Measurements from ENCODE around the gene HDAC5.

Gene HDAC5

GRCh38 chr17:44033861-44034408 lies 89.5 kb downstream of the HDAC5 start:
- no peak for TF ChIP-seq CTCF (IDR thresholded peaks at IDR 0.05; ENCODE audit: low read depth, low read length)
- DNase-seq (ENCODE audit: low read depth in 2 of 2) = no peak

GRCh38 chr17:44030482-44030881 lies 93.0 kb downstream of the HDAC5 start:
- no peak overlapping the region for H3K4me3 ChIP-seq (replicated peaks in 1 of 2; ENCODE audit: low read depth in 2 of 2, low read length in 2 of 2)
- TF ChIP-seq CTCF (IDR thresholded peaks at IDR 0.05; ENCODE audit: low read depth, low read length) = no peak
- no peak for DNase-seq (ENCODE audit: low read depth in 2 of 2)

More at GRCh38 chr17:44033861-44034408, 89.5 kb downstream of the HDAC5 start:
- H3K4me3 ChIP-seq (replicated peaks in 1 of 2; ENCODE audit: low read depth in 2 of 2, low read length in 2 of 2) = no peak overlapping the region

GRCh38 chr17:44029736-44030135 lies 93.7 kb downstream of the HDAC5 start:
- H3K4me3 ChIP-seq (replicated peaks in 1 of 2; ENCODE audit: low read depth in 2 of 2, low read length in 2 of 2) = no peak overlapping the region
- TF ChIP-seq CTCF (IDR thresholded peaks at IDR 0.05; ENCODE audit: low read depth, low read length) = no peak
- no peak for DNase-seq (ENCODE audit: low read depth in 2 of 2)

Measured in cardiac fibroblast (primary cell).